Activated CD4-positive, alpha-beta T cell treated with anti-CD3 and anti-CD28 coated beads for 4 hours (primary cell): Measurements from ENCODE around the gene KCNJ1.
A peak's percentile ranks its signal among the peaks of the same experiment; 100 is the strongest.

Experiments
- DNase-seq, 2 donors: peaks; one replicate each; pipeline ENCODE4 v3.0.0-alpha.2; 2020

Gene KCNJ1

DNA sequence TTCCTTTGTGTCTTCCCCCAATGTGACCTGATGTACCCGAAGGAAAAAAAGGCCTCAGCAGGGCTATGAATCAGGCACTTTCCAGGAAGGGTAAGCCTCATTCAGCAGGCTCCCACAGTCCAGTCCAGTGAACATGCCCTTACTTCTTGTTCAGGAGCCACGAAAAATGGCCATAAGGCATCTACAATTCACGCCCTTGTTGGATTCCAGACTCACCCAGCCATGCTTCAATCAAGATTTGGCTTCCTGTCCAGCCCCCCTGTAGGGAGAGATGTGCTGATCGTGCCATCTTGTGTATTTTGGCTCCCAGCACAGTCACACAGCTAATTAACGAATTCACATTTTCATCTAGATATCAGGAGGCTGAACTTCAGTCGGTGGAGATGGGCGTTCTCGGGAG, 14.1 kb upstream of the KCNJ1 start:
- DNase-seq, result no peak

DNA sequence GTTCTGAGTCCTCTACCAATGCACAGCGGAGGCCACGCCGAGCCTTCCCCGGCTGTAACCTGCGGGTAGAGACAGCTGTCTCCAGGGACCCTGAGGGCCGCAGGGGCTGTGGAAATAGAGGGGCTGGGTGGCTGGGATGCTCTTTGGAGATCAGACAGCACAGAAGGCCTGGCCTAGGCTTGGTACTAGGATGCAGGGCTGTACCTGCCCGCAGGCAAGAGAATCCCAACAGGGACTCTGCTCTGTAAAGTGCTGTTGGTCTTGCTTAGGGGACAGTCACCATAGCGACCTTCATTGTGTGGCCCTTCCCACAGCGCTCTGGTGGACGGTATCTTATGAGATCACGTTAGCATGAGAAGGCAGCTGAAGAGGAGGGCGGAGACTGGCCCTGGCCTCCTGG, 12.7 kb upstream of the KCNJ1 start:
- no peak for DNase-seq

DNA sequence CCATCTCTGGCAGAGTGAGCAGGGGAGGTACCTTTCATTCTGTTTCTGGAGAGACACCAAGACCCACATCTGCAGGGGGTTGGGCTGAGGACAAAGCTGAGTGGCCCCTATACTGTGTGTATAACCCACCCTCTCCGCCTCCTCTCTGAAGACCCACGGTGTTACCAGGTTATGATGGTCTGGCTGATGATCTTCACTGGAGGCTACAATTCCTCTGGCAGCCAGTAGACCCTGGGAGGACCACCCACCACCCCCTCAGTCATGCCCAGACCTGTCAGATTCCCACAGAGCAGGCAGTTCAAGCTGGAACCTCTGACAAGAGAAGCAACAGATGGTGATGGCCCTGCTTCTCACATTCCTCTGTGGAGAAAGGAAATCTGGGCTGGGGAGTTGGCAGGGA, 11.4 kb upstream of the KCNJ1 start:
- DNase-seq, result no peak

DNA sequence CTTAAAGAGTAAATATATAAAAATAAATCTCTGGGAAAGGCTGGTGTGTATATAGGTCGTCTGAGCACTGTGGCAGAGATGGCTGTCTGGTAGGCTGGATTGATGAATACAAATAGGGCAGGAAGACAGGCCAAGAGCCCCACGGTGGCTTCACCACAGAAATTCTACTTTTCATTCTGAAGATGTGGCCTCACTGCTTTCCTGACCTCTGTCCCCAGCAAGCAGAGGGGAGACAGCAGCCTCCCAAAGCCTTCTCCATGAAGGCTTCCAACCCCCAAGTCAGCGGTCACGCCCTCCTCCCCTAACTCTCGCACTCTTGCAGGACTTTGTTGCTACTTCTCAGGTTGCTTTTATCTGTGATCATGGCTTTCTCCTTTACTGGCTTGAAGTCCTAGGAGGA, 10.6 kb upstream of the KCNJ1 start:
- DNase-seq, result no peak

DNA sequence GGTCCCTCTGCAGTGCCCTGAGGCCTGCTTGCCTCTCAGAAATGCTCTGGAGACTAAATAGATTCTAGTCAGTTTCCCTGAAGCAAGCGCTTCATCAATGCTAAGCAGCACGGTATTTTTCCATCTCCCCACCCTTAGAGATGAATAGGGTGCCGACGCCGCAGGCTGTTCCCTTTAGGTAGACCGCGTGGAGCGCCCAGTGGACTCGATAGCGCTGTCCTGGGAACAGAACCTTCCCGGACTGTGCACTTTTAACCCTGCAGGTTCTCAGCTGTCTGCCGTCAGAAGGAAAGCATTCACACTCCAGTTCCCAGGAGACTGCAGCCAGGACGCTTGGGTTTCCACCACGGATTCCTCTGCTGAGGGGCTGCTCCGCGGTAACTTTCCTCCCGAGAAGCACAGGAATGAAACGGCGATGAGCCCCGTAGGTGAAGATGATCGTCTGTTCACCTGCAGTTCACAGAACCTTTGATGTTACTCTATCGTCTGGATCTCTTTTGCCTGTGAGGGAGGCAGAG, 9.1 kb upstream of the KCNJ1 start:
- no peak for DNase-seq

DNA sequence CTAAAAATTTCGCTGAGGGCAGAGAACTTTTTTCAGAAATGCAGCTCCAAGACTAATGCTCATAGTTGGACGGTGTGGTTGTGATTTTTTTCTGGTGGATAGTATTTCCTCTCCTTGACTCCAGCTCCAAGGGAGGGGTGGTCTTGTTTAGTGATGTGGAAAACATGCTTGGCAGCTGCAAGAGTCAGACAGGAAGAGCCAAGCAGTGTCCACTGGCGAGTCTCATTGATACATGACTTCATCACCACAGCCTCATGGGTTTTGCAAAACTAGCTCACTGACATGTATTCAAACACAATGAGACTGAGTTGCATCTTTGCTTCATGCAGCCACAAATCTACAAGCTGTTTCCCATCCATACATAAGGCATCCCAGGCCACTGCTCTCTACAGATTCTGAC, 7.3 kb upstream of the KCNJ1 start:
- no peak for DNase-seq

DNA sequence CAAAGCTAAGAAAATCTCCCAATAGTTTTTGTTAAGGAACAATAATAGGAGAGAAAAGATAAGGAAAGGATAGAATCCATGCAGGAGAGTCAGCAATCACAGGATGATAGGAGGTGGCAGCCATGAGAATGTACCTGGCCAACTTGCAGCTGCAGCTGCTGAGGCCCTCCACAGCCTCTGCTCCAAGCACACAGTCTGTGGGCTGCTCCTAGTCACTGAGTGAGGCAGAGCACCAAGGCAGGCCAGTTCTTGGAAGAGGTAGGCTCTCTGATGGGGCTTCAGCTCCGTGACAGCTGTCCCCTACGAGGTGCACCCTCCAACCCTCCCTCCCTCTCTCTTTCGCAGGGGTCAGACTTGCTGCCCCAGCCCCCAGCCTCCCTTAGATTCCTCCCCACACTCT, 5.5 kb upstream of the KCNJ1 start:
- no peak for DNase-seq

DNA sequence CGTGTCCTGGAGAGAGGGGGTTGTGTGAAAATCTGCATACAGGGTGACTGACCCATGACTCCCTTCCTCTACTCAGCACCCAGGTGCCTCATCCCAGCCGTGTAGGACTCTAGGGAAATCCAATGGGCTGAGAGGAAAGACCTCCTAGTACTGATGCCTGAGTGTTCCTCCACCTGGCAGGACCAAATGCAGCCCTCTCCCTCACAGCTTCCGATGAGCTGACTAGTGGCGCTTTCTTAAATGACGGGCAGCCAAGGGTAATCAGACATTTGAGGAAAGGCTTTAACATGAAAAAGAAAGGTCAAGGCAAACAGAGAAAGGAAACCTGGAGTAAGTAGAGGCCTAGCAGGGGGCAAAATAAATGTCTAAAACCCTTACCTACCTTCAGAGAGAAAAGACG, 5.0 kb upstream of the KCNJ1 start:
- no peak for DNase-seq

DNA sequence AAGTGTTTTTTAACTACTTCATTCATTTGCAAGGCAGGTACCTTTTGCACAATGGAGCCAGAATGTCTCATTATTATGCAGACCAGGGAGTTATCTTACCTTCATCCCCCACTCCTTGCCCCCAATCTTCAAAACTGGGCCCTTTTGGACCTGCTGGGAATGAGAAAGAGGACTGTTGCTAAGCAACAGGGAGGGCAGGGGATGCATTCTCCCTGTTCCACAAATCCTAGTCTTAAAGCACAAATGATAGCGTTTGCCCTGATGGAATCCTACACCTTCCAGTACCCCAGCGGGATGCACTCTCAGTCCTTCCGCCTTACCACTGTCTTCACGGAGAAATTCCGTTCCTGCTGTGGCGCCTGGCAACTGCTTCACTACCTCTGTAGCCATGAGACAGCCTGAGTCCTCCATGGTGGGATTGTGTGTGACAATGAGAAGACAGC, 4.1 kb upstream of the KCNJ1 start:
- DNase-seq, result no peak

DNA sequence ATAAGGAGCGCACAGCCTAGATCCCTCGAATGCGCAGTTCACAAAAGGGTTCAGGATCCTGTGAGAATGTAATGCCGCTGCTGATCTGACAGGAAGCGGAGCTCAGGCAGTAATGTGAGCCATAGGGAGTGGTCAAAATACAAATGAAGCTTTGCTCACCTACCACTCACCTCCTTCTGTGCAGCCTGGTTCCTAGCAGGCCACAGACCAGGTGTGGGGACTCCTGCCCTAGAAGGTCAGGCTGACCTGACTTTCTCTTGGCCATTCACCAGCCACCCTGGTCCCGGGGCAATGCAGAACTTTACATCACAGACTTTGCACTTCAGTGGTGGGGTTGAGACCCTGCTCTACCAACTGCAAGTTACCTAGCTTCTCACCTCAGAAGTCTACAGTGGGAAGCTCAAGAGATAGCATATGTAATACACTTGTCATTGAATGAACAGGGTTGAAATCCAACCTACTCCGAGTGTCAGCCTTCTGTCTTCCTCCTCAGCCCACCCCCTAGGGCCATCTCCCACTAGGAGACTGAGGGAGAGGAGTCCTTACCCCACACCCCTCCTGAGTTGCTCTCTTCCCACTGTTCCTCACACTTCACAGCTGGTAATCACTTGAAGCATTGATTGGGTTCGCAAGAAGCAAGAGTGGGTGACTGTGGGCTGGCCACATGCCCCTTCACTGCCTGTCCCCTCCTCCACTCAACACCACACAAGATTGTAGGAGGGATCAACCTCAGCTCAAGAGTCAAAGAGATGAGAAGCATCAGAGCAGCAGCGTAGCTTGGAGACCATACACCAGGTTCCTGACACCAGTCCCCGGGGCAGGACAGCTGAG, 2.0 kb upstream of the KCNJ1 start:
- DNase-seq, result no peak

DNA sequence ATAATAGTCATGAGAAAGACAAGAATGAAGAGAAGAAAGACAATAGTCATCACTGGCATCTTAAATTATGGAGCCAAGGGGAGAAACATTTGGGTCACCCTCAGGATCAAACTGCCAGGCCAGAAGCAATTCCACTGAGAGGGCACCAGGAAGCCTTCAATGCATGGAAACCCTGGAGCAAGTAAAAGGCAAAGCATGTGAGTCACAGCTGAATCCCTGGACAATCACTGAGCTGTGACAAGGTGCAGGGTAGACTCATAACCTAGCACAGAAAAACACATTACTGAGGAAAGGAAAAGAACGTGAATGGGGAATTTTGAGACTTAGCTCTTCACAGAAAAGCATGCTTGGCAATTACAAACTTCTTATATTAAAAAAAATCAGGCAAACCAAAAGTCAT, 1.6 kb downstream of the KCNJ1 start:
- no peak for DNase-seq

DNA sequence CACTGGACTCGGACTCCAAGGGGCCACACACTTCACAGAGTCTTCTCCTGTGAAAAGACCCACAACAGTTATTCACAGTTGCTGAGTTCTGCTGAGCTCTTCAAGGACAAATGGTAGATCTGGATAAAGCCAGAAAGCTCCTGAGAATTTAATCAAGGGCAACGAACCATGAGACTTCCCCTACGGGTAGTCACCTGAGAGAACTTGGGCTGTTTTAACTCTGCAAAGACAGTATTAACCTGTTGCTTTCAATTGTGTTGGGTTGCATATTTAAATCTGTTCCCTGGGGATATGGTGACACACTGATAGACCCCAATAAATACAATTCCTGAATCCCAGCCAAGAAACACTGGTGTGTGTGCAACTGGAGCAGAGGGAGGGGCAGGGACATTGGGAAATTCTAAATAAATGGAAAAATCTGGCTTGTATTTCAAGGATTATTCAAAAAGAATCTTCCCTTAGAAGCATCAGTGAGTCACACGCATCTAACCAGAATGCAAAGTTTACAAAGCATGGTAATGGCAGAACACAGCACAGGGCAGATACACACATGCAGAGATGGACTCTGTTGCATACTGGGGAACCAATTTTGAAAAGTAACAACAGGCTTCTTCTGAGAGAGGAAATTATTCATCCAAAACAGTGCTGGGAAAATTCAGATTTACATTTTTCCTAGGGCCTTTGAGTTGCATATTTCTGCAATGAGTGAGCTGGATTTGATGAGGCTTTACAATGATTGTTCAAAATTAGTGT, 4.0 kb downstream of the KCNJ1 start:
- no peak for DNase-seq

DNA sequence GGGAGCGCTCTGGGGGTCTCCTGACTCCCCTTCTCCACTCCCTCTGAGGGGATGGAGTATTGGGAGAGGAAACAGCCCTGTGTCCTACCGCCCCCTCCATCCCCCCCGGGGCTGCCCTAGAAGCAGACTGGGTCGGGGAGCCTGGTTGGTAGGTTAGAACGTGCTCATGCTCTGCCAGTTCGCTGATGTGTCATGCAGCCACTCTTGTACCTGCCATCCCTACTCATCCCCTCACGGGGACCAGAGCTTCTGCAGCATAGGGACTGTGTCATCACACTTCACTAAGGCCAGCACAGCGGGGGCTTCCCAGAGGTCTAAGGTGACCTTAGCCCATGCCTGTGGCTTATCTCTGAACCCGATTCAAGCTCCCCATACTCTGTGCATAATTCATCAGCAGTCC, 4.7 kb downstream of the KCNJ1 start:
- DNase-seq, result no peak

DNA sequence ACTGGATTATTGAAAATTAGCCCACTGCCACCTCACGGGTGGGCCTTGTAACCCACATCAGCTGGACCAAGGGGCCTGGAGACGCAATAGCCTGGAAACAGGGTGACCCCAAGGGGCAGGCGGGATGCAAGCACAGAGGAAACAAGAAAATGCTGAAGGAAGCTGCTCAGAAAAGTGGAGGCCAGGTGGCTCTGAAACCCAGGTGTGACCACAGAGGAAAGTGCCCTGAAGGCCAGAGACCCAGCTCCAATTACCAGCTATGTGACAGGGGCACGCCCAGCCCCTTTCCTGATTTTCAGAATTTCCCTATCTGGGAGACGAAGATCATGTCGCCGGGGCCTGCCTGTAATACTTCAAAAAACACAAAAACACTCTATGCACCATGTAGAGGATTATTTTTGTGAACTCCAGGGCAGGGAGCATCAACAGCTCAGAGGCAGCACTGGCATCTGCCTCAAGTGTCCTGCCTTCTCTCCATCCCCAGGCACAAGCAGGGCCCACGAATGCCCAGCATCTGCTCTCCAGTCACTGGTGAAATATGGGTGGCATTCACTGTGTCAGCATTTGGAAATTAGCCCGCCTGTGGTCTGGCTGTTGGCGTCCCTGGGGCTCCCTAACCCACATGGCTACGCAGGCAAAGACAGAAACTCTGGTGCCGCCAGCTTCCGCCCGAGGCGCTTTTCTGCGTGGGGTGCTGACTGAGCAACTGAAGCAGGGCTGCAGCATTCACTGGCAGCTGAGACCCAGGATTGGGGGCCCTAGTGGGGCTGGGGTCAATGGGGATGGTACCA, 6.3 kb downstream of the KCNJ1 start:
- DNase-seq, result no peak

DNA sequence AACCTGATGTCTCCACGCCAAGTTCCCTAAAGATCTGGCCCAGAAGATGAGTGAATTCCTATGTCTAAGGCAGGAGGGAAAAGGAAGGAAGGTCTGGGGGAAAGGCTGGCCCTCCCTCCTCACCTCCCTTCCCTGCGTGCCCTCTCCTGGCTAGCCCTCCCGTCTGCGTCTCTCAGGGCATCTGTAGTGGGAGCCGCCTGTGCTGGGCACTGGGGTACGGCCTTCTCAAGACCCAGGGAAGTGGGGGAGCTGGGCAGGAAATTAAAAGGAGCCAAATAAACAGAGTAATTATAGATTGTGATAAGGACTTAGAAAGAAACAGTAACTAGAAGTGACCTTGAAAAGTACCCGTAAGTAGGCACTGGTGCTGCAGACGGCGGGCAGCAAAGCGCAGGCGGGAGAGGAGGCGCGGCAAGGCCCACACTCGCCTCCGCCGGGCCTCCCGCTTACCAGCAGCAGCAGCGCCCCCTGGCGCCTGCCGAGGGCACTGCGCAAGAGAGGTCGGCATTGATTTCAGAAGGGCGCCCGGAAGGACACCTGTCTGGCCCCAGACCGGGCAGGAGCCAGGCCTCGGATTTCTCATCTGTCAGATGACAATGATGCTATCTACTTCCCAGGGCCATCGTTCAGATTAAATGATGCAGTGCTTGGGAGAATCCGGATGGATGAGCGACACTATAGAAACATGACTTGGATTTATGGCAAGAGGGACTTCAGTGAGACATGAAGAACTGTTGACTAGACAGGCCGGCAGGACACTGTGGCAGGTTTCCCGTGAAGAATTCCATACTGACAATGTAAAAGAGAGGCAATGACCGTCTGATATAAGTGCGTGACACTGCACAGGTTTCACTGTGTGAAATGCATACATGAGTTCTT, 7.3 kb downstream of the KCNJ1 start:
- peak; percentile 73 to 74 for DNase-seq

DNA sequence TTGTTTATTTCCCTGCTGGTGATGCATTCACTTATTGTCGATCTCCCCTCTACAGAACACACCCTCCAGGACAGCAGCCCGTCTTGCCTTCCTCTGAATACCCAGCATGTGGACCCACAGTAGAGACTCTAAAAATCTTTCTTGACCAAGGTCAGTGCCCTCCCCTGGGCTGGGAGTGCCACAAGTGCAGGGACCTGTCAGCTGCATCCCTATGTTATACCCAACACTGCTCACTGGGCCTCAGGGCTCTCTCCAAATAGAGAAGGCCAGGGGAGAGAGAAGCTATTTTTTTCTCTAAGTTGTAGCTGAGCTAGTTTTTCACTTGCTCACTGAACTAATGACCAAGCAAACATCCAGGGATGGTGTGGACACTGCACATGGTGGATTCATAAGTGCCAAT, 9.8 kb downstream of the KCNJ1 start:
- DNase-seq, result no peak

DNA sequence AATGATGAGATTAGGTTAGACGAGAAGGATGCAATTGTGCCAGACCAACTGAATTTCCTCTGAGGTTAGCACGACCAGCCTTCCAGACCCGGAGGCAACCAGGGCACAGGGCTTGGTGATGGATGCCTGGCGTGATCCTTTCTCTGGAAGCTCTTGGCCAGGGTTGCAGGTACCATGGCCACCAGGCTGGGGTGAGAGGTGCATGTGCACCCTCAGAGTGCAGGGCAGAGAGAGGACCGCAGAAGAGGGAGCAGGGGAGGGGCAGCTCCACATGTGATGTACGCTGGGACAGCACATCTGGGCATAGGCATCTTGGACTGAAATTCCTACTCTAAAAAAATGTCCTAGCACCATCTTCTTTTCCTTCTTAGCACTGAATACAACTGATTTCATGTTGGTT, 10.9 kb downstream of the KCNJ1 start:
- no peak for DNase-seq

DNA sequence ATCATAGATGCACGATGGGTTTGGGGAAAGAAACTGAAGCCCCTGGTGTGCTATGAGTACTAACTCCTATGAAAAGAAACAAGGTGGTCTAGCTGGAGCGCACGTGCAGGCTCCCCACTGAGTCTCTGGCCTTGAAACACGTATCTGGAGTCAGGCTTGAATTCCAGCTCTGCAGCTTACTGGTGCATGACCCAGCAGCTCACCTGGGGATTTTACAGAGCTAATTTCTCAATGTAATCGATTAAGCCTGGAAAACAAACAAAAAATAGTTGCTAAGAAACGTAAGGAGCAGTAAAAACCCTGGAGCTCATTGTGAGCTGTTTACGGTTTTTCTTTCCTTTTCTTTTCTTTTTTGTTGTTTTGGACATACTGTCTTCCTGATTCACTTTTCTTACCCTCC, 12.3 kb downstream of the KCNJ1 start:
- no peak for DNase-seq

DNA sequence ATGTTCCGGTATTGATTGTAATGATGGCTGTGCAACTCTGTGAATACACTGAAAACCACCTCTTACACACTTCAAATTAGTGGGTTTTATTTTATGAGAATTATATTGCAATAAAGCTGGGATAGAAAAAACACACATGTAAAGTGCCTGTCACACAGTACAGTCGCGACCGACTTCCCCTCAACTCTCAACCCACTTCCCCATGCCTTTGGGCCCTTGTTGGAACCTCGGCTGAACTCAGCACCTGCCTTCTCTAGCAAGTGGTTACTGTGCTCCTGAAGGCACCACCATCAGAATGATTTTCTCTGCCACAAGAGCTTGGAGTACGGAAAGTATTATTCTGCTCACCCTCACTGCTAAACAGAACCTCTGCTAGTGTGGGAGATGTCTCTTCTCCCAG, 13.5 kb downstream of the KCNJ1 start:
- no peak for DNase-seq

DNA sequence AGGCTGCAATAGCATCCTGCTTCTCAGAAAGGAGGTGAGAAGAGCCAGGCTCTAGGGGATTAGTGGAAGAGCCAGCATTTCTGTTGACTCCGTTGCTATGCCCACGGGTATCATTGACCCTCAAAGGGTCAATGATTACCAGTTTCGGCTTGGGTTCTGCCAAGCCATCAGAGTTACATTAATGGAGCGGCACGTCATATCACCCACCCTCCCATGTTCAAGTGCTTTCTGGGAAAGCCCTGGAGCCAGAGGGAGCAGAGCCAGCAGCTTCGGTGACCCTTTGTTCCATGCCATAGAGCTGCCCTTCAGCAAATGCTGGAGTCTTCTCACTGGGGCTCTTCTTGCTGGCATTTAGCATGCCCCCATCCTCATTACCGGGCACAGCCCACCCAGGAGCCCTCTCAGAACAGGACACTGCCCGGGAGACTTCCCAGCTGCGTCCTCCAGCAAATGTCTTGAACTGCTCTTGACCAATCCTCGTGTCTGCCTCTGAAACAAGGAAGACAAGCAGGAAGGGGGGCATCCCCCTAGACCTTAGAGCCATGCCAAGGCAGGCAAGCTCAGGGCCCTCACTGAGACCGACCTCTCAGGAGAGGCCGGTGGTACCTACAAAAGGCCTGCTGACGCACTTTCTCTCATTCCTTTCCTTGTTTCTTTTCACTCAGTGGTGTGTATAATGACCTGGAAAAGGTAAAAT, 14.6 kb downstream of the KCNJ1 start:
- no peak for DNase-seq

DNA sequence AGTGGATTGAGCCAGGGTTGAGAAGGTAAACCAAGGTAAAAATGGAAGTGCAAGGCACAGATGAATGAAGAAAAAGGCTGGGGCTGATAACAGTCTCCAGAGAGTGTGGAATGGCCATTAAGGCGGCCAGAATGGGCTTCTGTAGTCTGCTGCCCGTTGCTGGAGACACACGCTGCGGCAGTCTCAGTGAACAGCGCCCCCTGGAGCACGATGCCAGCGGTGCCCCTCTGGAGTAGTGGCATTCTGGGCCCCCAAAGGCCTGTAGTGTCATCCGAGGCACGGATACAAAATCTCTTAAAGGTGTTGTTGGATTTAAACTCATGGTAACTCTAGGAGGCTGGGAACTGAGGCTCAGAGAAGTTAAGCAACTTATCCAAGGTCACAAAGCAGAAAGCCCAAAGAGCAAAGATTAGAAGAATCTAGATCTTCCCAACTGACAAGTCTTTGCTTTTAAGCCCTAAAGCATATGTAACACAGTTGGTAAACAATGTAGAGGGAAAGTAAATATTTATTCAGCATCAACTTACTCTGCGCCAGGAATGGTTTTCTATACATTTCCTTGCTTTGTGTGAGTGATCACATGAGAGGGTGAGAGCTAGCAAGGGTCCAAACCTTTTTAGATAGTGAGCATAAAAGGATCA, 18.2 kb downstream of the KCNJ1 start:
- DNase-seq, result peak; percentile 52 to 60
